Measurements from ENCODE around the gene NIPBL. TPM values are rescaled to one million over a fixed set of nuclear protein-coding genes. Genes with fewer than 3 reads are reported as not detected.

Gene NIPBL
- total and polyA plus RNA-seq, 2 experiments from 2014 or later: 18.5 to 35.0 TPM

DNA sequence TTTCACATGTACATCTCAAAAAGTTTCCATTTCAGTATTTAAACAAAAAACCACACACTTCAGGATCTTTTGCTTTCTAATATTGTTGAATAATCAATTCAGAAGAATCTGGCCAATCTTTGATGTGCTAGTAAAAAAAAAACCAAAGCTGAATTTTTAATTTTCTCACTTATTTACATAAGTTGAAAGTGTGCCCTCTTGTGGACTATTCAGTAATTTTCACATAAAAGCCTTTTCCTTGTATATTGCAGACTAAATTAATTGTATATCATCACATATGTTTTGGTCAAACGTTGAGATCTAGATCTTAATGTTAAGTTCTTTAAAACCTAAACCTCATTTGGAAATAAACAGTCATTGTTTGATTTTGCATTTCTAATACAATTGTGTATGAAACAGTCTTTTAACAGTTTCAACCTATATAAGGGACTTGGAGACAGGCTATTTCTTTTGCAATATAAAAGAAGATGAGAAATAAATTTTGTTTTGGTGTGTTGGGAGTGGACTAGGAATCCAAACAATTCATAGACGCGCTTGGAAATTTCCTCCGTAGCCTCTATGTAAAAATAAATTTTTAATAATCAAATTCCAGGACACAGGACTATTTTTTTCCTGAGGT lies 68.1 kb downstream of the NIPBL start:
- WGBS (ENCODE audit: low lambda C conversion rate, missing lambda C conversion rate): 77% methylated on average over 4 of the region's 4 CpGs
- Histone ChIP-seq H3K9me2 (replicated peaks; ENCODE audit: insufficient read depth) (no peaks in the 10 kb centered on the region), H2AFZ (no peak overlapping the region), H3K27ac (no peak overlapping the region), H3K36me3 (replicated peaks; ENCODE audit: insufficient read depth, low read depth) (no peaks in the 10 kb centered on the region), H3K4me3 (no peak overlapping the region), H4K20me1 (ENCODE audit: insufficient read depth, poor library complexity, severe bottlenecking) (peaks cover 90% of the 10 kb centered on the region), H3K9me3 (ENCODE audit: low read depth) (no peaks in the 10 kb centered on the region), H3K4me2 (no peak overlapping the region), H3K27me3 (no peaks in the 10 kb centered on the region), H3K79me2 (peaks cover 98% of the 10 kb centered on the region), H3K4me1 (ENCODE audit: insufficient read depth) (no peaks in the 10 kb centered on the region)
- peak; percentile 76 for DNase-seq (ENCODE audit: low spot score)
- TF ChIP-seq EZH2 (IDR thresholded peaks at IDR 0.05; ENCODE audit: borderline replicate concordance) (no peak), EZH2phosphoT487 (IDR thresholded peaks at IDR 0.05; ENCODE audit: low read depth, severe bottlenecking, unreplicated experiment) (no peak)
- TF ChIP-seq, protein P1, sequence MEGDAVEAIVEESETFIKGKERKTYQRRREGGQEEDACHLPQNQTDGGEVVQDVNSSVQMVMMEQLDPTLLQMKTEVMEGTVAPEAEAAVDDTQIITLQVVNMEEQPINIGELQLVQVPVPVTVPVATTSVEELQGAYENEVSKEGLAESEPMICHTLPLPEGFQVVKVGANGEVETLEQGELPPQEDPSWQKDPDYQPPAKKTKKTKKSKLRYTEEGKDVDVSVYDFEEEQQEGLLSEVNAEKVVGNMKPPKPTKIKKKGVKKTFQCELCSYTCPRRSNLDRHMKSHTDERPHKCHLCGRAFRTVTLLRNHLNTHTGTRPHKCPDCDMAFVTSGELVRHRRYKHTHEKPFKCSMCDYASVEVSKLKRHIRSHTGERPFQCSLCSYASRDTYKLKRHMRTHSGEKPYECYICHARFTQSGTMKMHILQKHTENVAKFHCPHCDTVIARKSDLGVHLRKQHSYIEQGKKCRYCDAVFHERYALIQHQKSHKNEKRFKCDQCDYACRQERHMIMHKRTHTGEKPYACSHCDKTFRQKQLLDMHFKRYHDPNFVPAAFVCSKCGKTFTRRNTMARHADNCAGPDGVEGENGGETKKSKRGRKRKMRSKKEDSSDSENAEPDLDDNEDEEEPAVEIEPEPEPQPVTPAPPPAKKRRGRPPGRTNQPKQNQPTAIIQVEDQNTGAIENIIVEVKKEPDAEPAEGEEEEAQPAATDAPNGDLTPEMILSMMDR (IDR thresholded peaks at IDR 0.05; ENCODE audit: poor library complexity): peak; percentile 70

GRCh38 chr5:36945687-36946086 lies 69.1 kb downstream of the NIPBL start:
- TF ChIP-seq EZH2 (IDR thresholded peaks at IDR 0.05; ENCODE audit: borderline replicate concordance) (no peak), EZH2phosphoT487 (IDR thresholded peaks at IDR 0.05; ENCODE audit: low read depth, severe bottlenecking, unreplicated experiment) (no peak)
- TF ChIP-seq, protein P1 (IDR thresholded peaks at IDR 0.05; ENCODE audit: poor library complexity): no peak
- peaks cover 98% of the 10 kb centered on the region for H3K79me2 ChIP-seq
- no peak overlapping the region for H3K27ac ChIP-seq
- no peak overlapping the region for H2AFZ ChIP-seq
- no peak for DNase-seq (ENCODE audit: low spot score)
- H4K20me1 ChIP-seq (ENCODE audit: insufficient read depth, poor library complexity, severe bottlenecking): peaks cover 90% of the 10 kb centered on the region
- peaks cover 4% of the 10 kb centered on the region for H3K4me1 ChIP-seq (ENCODE audit: insufficient read depth)
- no peak overlapping the region for H3K4me2 ChIP-seq
- H3K27me3 ChIP-seq: no peaks in the 10 kb centered on the region
- H3K4me3 ChIP-seq: no peak overlapping the region
- no peaks in the 10 kb centered on the region for H3K9me2 ChIP-seq (replicated peaks; ENCODE audit: insufficient read depth)
- H3K9me3 ChIP-seq (ENCODE audit: low read depth): no peaks in the 10 kb centered on the region
- no peaks in the 10 kb centered on the region for H3K36me3 ChIP-seq (replicated peaks; ENCODE audit: insufficient read depth, low read depth)

DNA sequence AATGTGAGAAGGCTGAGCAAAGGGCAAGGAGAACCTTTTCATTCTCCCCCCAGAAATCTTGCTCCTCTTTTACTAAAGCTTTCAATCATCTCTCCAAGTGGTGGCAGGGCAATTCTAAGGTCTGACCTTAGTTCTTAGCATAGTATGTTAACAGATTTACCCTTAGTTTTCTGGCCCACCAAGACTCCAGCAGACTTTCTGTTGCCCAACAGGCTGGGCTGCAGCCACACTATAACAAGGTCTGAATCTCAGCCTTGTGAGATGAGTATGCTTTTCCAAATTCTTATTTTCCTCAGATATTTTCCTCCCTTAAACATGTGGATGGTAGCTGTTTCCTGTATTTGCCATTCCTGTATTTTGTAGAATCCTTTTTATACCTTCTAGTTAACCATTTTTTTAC lies 69.5 kb downstream of the NIPBL start:
- H4K20me1 ChIP-seq (ENCODE audit: insufficient read depth, poor library complexity, severe bottlenecking): peaks cover 90% of the 10 kb centered on the region
- H3K9me2 ChIP-seq (replicated peaks; ENCODE audit: insufficient read depth): no peaks in the 10 kb centered on the region
- no peak overlapping the region for H3K27ac ChIP-seq
- H3K4me1 ChIP-seq (ENCODE audit: insufficient read depth): peaks cover 8% of the 10 kb centered on the region
- DNase-seq (ENCODE audit: low spot score): no peak
- peaks cover 98% of the 10 kb centered on the region for H3K79me2 ChIP-seq
- no peak overlapping the region for H3K4me2 ChIP-seq
- H3K4me3 ChIP-seq: no peak overlapping the region
- H3K9me3 ChIP-seq (ENCODE audit: low read depth): no peaks in the 10 kb centered on the region
- H3K36me3 ChIP-seq (replicated peaks; ENCODE audit: insufficient read depth, low read depth): no peaks in the 10 kb centered on the region
- no peak overlapping the region for H2AFZ ChIP-seq
- TF ChIP-seq EZH2phosphoT487 (IDR thresholded peaks at IDR 0.05; ENCODE audit: low read depth, severe bottlenecking, unreplicated experiment) (no peak), EZH2 (IDR thresholded peaks at IDR 0.05; ENCODE audit: borderline replicate concordance) (no peak)
- TF ChIP-seq, protein P1 (IDR thresholded peaks at IDR 0.05; ENCODE audit: poor library complexity): no peak
- no peaks in the 10 kb centered on the region for H3K27me3 ChIP-seq

GRCh38 chr5:36948041-36948440 lies 71.5 kb downstream of the NIPBL start:
- Histone ChIP-seq H3K4me2 (no peak overlapping the region), H3K27ac (no peak overlapping the region), H3K9me3 (ENCODE audit: low read depth) (no peaks in the 10 kb centered on the region), H2AFZ (no peak overlapping the region), H3K79me2 (peaks cover 98% of the 10 kb centered on the region), H3K27me3 (no peaks in the 10 kb centered on the region), H3K36me3 (replicated peaks; ENCODE audit: insufficient read depth, low read depth) (no peaks in the 10 kb centered on the region), H3K4me3 (no peak overlapping the region), H3K9me2 (replicated peaks; ENCODE audit: insufficient read depth) (no peaks in the 10 kb centered on the region), H3K4me1 (ENCODE audit: insufficient read depth) (peaks cover 10% of the 10 kb centered on the region), H4K20me1 (ENCODE audit: insufficient read depth, poor library complexity, severe bottlenecking) (peaks cover 93% of the 10 kb centered on the region)
- TF ChIP-seq EZH2 (IDR thresholded peaks at IDR 0.05; ENCODE audit: borderline replicate concordance): no peak
- TF ChIP-seq EZH2phosphoT487 (IDR thresholded peaks at IDR 0.05; ENCODE audit: low read depth, severe bottlenecking, unreplicated experiment): no peak
- TF ChIP-seq, protein P1 (IDR thresholded peaks at IDR 0.05; ENCODE audit: poor library complexity): no peak
- no peak for DNase-seq (ENCODE audit: low spot score)

Data from hepatocyte (in vitro differentiated cells).